Smooth muscle cell (in vitro differentiated cells): ENCODE data around the gene SLC44A5. TPM values are rescaled to one million over a fixed set of nuclear protein-coding genes. Genes with fewer than 3 reads are reported as not detected.

ENCODE experiments used
- DNase-seq: peaks from one replicate; lab custom pipeline; 2025; ENCODE audit not compliant: unreplicated experiment; lab: John Stamatoyannopoulos, UW
- H2AFZ ChIP-seq: fragments of 200-600 bp; sonication (generic); 2 replicates; pipeline ENCODE4 v1.6.0; 2016; ENCODE audit warnings: antibody characterized with exemption, low read depth, mild to moderate bottlenecking
- H3F3A ChIP-seq: fragments of 200-600 bp; sonication (generic); 2 replicates; pipeline ENCODE4 v1.6.0; 2017; ENCODE audit warnings: antibody characterized with exemption, low read depth
- H3K27ac ChIP-seq: fragments of 200-600 bp; sonication (generic); 2 replicates; pipeline ENCODE4 v1.5.1; 2016; ENCODE audit warnings: low read depth, mild to moderate bottlenecking
- H3K27me3 ChIP-seq: fragments of 200-600 bp; sonication (generic); 2 replicates; pipeline ENCODE4 v1.6.1; 2016; ENCODE audit warnings: low read depth, mild to moderate bottlenecking
- H3K36me3 ChIP-seq: fragments of 200-600 bp; sonication (generic); 2 replicates; pipeline ENCODE4 v1.5.1; 2016; ENCODE audit warnings: low read depth
- H3K4me1 ChIP-seq: fragments of 200-600 bp; sonication (generic); 2 replicates; pipeline ENCODE4 v1.5.1; 2016; ENCODE audit warnings: low read depth
- H3K4me2 ChIP-seq: fragments of 200-600 bp; sonication (generic); 2 replicates; pipeline ENCODE4 v1.6.0; 2016; ENCODE audit warnings: mild to moderate bottlenecking
- H3K4me3 ChIP-seq: fragments of 200-600 bp; sonication (generic); 2 replicates; pipeline ENCODE4 v1.5.1; 2016; ENCODE audit warnings: mild to moderate bottlenecking
- H3K79me2 ChIP-seq: fragments of 200-600 bp; sonication (generic); 2 replicates; pipeline ENCODE4 v1.6.0; 2016; ENCODE audit warnings: low read depth, mild to moderate bottlenecking
- H3K9ac ChIP-seq: fragments of 200-600 bp; sonication (generic); 2 replicates; pipeline ENCODE4 v1.6.0; 2016; ENCODE audit warnings: low read depth
- H3K9me3 ChIP-seq: fragments of 200-600 bp; sonication (generic); replicated peaks from 2 replicates; pipeline ENCODE4 v1.5.1; 2016; ENCODE audit warnings: low read depth
- H4K20me1 ChIP-seq: fragments of 200-600 bp; sonication (generic); 2 replicates; pipeline ENCODE4 v1.6.0; 2016; ENCODE audit warnings: low read depth
- WGBS: methylation state at CpG from one replicate; pipeline ENCODE4 v1.1.7; 2016; ENCODE audit warnings: low lambda C conversion rate; 5-methylcytosine and 5-hydroxymethylcytosine counted together
- polyA plus RNA-seq: library from polyadenylated mRNA; unstranded; fragments of >200 nt; fragmentation: Nextera tagmentation; extraction: Ambion mirVana; gene quantifications from 2 replicates; pipeline ENCODE4 v1.2.1, GENCODE V29; 2016
- total RNA-seq: library from RNA; depleted of rRNA; stranded (reverse); fragments of >200 nt; gene quantifications from 2 replicates; pipeline ENCODE4 v1.2.3, GENCODE V29; 2014
- TF ChIP-seq, protein P1 (sequence below): fragments of 200-600 bp; sonication (generic); IDR thresholded peaks from 2 replicates; pipeline ENCODE4 v1.5.1; 2017; ENCODE audit warnings: borderline replicate concordance, mild to moderate bottlenecking, antibody characterized with exemption; ENCODE audit not compliant: insufficient read depth, poor library complexity, severe bottlenecking

SLC44A5 gene
- total and polyA plus RNA-seq, 2 experiments from 2014 or later, result 0.89 to 4.4 TPM

DNA sequence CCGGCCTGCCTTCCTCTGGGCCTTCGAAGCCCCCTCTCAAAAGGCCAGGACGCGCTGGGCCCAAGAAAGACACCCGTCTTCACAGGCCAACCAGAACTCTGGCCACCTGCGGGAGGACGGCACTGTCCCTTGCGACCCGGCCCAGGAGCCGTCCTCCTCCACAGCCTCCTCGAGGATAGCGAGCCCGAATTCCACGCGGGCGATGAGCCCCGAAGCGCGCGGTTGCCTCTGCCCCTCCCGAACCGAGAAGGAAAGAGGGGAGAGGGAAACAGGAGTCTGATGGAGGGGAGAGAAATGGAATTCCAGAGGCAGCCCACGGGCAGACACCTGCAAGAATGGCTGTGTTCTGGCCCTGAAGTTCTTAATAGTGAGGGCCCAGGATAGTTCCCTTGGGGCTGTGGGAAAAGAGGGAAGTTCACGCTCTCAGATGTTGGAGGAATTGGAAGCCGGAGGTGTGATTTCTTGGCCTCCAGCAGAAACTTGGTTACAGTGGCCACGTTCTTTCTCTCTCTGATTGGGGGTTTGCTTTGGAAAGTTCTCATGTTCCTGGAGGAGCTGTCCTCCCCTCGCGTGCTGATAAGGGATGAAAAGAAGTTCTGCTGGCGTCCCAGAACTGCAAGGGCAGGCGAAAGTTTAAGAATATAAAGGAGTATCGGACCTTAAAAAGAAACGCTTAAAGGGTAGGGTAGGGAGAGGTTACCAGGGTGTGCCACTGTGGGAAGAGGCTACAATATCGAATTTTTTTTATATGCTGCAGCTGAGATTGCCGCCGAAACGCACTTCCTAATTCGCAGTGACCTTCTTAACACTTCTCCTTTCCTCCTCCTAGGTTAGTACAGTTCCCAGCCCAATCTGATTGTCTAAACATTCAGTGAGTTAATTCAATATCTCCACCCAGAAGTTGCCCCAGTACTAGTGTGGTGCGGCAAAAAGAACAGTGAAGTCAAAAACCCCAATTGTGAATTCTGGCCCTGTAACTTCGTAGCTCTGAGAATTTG lies 5.8 kb upstream of the SLC44A5 start:
- DNase-seq, result no peak
- TF ChIP-seq, protein P1, sequence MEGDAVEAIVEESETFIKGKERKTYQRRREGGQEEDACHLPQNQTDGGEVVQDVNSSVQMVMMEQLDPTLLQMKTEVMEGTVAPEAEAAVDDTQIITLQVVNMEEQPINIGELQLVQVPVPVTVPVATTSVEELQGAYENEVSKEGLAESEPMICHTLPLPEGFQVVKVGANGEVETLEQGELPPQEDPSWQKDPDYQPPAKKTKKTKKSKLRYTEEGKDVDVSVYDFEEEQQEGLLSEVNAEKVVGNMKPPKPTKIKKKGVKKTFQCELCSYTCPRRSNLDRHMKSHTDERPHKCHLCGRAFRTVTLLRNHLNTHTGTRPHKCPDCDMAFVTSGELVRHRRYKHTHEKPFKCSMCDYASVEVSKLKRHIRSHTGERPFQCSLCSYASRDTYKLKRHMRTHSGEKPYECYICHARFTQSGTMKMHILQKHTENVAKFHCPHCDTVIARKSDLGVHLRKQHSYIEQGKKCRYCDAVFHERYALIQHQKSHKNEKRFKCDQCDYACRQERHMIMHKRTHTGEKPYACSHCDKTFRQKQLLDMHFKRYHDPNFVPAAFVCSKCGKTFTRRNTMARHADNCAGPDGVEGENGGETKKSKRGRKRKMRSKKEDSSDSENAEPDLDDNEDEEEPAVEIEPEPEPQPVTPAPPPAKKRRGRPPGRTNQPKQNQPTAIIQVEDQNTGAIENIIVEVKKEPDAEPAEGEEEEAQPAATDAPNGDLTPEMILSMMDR, result no peak
- Histone ChIP-seq H4K20me1 (peaks cover 5% of the 10 kb centered on the region), H3K27me3 (peaks cover 59% of the 10 kb centered on the region), H3F3A (no peaks in the 10 kb centered on the region), H3K79me2 (no peaks in the 10 kb centered on the region), H3K4me2 (peak overlapping the region; percentile 94), H3K4me1 (peaks cover 9% of the 10 kb centered on the region), H2AFZ (no peak overlapping the region), H3K9me3 (no peaks in the 10 kb centered on the region), H3K9ac (no peak overlapping the region), H3K36me3 (no peaks in the 10 kb centered on the region), H3K27ac (no peak overlapping the region), H3K4me3 (peak overlapping the region; percentile 58)
- 14% methylated on average over 39 of the region's 39 CpGs for WGBS

GRCh38 chr1:75615613-75616435 lies 4.9 kb upstream of the SLC44A5 start:
- DNase-seq, result no peak

DNA sequence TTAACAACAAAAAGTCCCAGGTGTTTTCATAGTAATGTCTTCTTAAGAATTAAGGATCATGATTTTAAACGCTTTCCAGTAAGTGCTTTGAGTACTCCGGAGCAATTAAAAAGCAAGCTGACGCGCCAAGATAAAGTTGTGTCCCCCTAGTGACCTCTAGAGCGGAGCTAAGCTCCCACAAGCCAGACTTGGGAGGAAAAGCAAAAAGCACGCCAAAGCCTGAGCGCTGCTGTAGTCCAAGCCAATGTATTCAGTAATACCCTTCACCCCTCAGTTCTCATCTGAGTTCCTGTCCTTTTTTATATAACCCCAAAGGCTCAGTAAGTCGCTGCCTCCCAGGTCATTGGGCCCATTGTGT lies 3.5 kb upstream of the SLC44A5 start:
- peaks cover 5% of the 10 kb centered on the region for H4K20me1 ChIP-seq
- no peak overlapping the region for H2AFZ ChIP-seq
- no peaks in the 10 kb centered on the region for H3K9me3 ChIP-seq
- peak overlapping the region; percentile 58 for H3K4me3 ChIP-seq
- peak overlapping the region; percentile 94 for H3K4me2 ChIP-seq
- TF ChIP-seq, protein P1, result no peak
- H3K27ac ChIP-seq, result no peak overlapping the region
- 12% methylated on average over 8 of the region's 8 CpGs for WGBS
- H3K79me2 ChIP-seq, result no peaks in the 10 kb centered on the region
- no peaks in the 10 kb centered on the region for H3K36me3 ChIP-seq
- no peaks in the 10 kb centered on the region for H3F3A ChIP-seq
- H3K4me1 ChIP-seq, result peaks cover 9% of the 10 kb centered on the region
- DNase-seq, result no peak
- peaks cover 59% of the 10 kb centered on the region for H3K27me3 ChIP-seq
- H3K9ac ChIP-seq, result no peak overlapping the region

More at GRCh38 chr1:75615613-75616435, 4.9 kb upstream of the SLC44A5 start:
- Histone ChIP-seq H3K36me3 (no peaks in the 10 kb centered on the region), H3K9ac (no peak overlapping the region), H3F3A (no peaks in the 10 kb centered on the region), H3K4me2 (peak overlapping the region; percentile 94), H2AFZ (peak overlapping the region; percentile 69), H3K27ac (no peak overlapping the region), H3K79me2 (no peaks in the 10 kb centered on the region), H4K20me1 (peaks cover 5% of the 10 kb centered on the region), H3K9me3 (no peaks in the 10 kb centered on the region), H3K27me3 (peaks cover 59% of the 10 kb centered on the region), H3K4me3 (peak overlapping the region; percentile 58), H3K4me1 (peaks cover 9% of the 10 kb centered on the region)
- WGBS, result 1% methylated on average over 34 of the region's 72 CpGs
- TF ChIP-seq, protein P1, result no peak
